Measurements from ENCODE around the gene BACE1.

DNA sequence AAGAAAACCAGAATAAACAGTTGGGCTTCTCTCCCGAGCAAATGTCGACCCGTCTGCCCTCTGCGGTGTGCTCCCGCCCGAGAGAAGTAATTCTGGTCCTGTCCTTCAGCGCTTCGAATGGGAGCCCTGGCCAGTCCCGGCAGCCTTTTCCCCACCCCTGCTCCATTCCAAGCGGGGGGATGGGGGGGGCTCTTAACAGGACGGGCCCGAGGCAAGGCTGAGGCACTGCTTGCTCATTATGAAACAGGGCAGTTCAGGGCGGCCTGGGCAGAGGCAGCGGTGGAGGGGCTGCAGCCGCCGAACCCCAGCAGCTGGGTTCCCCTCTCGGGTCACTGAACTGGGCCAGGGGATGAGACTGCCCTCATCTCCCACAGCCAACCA is 15.8 kb downstream of the BACE1 start:
- no peak for TF ChIP-seq CTCF (IDR thresholded peaks at IDR 0.05)
- no peak for TF ChIP-seq POLR2A (IDR thresholded peaks at IDR 0.05)
- TF ChIP-seq EP300 (IDR thresholded peaks at IDR 0.05) = no peak
- no peak for TF ChIP-seq POLR2AphosphoS5 (IDR thresholded peaks at IDR 0.05)

Data from sigmoid colon (tissue), 4 donors.